SK-N-SH treated with all-trans-retinoic acid at 6 μM for 48 hours (cell line): ENCODE measurements around the gene RDH11.

Experiments
- ATAC-seq: fragments of 200-7000 bp; cut with Tn5 transposase; 3 replicates; pipeline ENCODE4 v1.9.1; 2020; ENCODE audit warnings: mild to moderate bottlenecking, moderate library complexity
- ARNTL ChIP-seq: fragments of 450-650 bp; formaldehyde crosslinking; IDR thresholded peaks from 2 replicates; pipeline ENCODE4 v1.5.0; 2020; ENCODE audit warnings: low read depth, mild to moderate bottlenecking, moderate library complexity, borderline replicate concordance
- BACH2 ChIP-seq: fragments of 250-450 bp; sonication (Bioruptor Pico); IDR thresholded peaks from 2 replicates; pipeline ENCODE4 v1.9.0; 2021; ENCODE audit warnings: mild to moderate bottlenecking, borderline replicate concordance
- CREB5 ChIP-seq: fragments of 250-450 bp; sonication (Bioruptor Pico); IDR thresholded peaks from 2 replicates; pipeline ENCODE4 v1.5.1; 2020; ENCODE audit warnings: low read depth, mild to moderate bottlenecking, moderate library complexity
- CSDC2 ChIP-seq: fragments of 250-450 bp; sonication (Bioruptor Pico); IDR thresholded peaks from 2 replicates; pipeline ENCODE4 v1.5.0; 2020; ENCODE audit warnings: mild to moderate bottlenecking, moderate library complexity
- CSRNP3 ChIP-seq: fragments of 250-450 bp; sonication (Bioruptor Pico); IDR thresholded peaks from 2 replicates; pipeline ENCODE4 v1.5.1; 2021; ENCODE audit warnings: mild to moderate bottlenecking, moderate library complexity
- ESRRG ChIP-seq: fragments of 250-450 bp; sonication (Bioruptor Pico); IDR thresholded peaks from 2 replicates; pipeline ENCODE4 v1.6.1; 2021; ENCODE audit warnings: mild to moderate bottlenecking
- GLIS3 ChIP-seq: fragments of 250-450 bp; sonication (Bioruptor Pico); IDR thresholded peaks from 2 replicates; pipeline ENCODE4 v1.5.0; 2020; ENCODE audit warnings: mild to moderate bottlenecking, moderate library complexity
- ISL1 ChIP-seq: fragments of 250-450 bp; sonication (Bioruptor Pico); IDR thresholded peaks from 2 replicates; pipeline ENCODE4 v2.1.2; 2022; ENCODE audit warnings: mild to moderate bottlenecking, moderate library complexity
- OSR1 ChIP-seq: fragments of 250-450 bp; sonication (Bioruptor Pico); IDR thresholded peaks from 2 replicates; pipeline ENCODE4 v1.8.0; 2022; ENCODE audit warnings: moderate library complexity, mild to moderate bottlenecking, inconsistent platforms
- PATZ1 ChIP-seq: fragments of 250-450 bp; sonication (Bioruptor Pico); IDR thresholded peaks from 2 replicates; pipeline ENCODE4 v1.8.0; 2020; ENCODE audit warnings: mild to moderate bottlenecking, moderate library complexity, borderline replicate concordance
- POU6F1 ChIP-seq: fragments of 250-450 bp; sonication (Bioruptor Pico); IDR thresholded peaks from 2 replicates; pipeline ENCODE4 v1.8.0; 2021; ENCODE audit warnings: low read depth, mild to moderate bottlenecking, moderate library complexity, borderline replicate concordance
- PPARA ChIP-seq: fragments of 250-450 bp; sonication (Bioruptor Pico); IDR thresholded peaks from 2 replicates; pipeline ENCODE4 v1.5.0; 2020; ENCODE audit warnings: mild to moderate bottlenecking, borderline replicate concordance
- RARB ChIP-seq: fragments of 250-450 bp; sonication (Bioruptor Pico); IDR thresholded peaks from 2 replicates; pipeline ENCODE4 v1.8.0; 2021; ENCODE audit warnings: mild to moderate bottlenecking, moderate library complexity
- SNAI2 ChIP-seq: fragments of 250-450 bp; sonication (Bioruptor Pico); IDR thresholded peaks from 2 replicates; pipeline ENCODE4 v1.5.0; 2020; ENCODE audit warnings: mild to moderate bottlenecking, moderate library complexity
- TCF4 ChIP-seq: fragments of 250-450 bp; sonication (Bioruptor Pico); IDR thresholded peaks from 2 replicates; pipeline ENCODE4 v1.8.0; 2021; ENCODE audit warnings: mild to moderate bottlenecking, moderate library complexity, borderline replicate concordance
- TOX ChIP-seq: fragments of 250-450 bp; sonication (Bioruptor Pico); IDR thresholded peaks from 2 replicates; pipeline ENCODE4 v1.8.0; 2021; ENCODE audit warnings: mild to moderate bottlenecking, moderate library complexity, borderline replicate concordance
- TSHZ2 ChIP-seq: fragments of 250-450 bp; sonication (Bioruptor Pico); IDR thresholded peaks from 2 replicates; pipeline ENCODE4 v1.5.0; 2020; ENCODE audit warnings: mild to moderate bottlenecking, moderate library complexity
- ZC3H10 ChIP-seq: fragments of 250-450 bp; sonication (Bioruptor Pico); IDR thresholded peaks from 2 replicates; pipeline ENCODE4 v1.5.1; 2021; ENCODE audit warnings: mild to moderate bottlenecking, moderate library complexity
- ZFP3 ChIP-seq: fragments of 250-450 bp; sonication (Bioruptor Pico); IDR thresholded peaks from 2 replicates; pipeline ENCODE4 v1.5.0; 2020; ENCODE audit warnings: mild to moderate bottlenecking, moderate library complexity
- ZFP30 ChIP-seq: fragments of 450-650 bp; formaldehyde crosslinking; IDR thresholded peaks from 2 replicates; pipeline ENCODE4 v1.5.0; 2022; ENCODE audit warnings: mild to moderate bottlenecking, moderate library complexity
- ZNF565 ChIP-seq: fragments of 450-650 bp; formaldehyde crosslinking; conservative IDR thresholded peaks from 2 replicates; pipeline ENCODE4 v1.5.0; 2020; ENCODE audit warnings: low read depth, mild to moderate bottlenecking, moderate library complexity
- ZNF70 ChIP-seq: fragments of 450-650 bp; formaldehyde crosslinking; IDR thresholded peaks from 2 replicates; pipeline ENCODE4 v1.5.0; 2020; ENCODE audit warnings: mild to moderate bottlenecking, moderate library complexity

The RDH11 gene

GRCh38 chr14:67641480-67641879, 54.1 kb downstream of the RDH11 start:
- ATAC-seq = no peak
- TF ChIP-seq PATZ1 (CRISPR knock-in tag) = no peak
- no peak for TF ChIP-seq ZNF565
- TF ChIP-seq TCF4 (CRISPR knock-in tag) = no peak
- no peak for TF ChIP-seq ARNTL (CRISPR knock-in tag)
- TF ChIP-seq CSRNP3 = no peak
- no peak for TF ChIP-seq OSR1 (CRISPR knock-in tag)
- TF ChIP-seq BACH2 (CRISPR knock-in tag) = no peak
- no peak for TF ChIP-seq CSDC2
- no peak for TF ChIP-seq CREB5 (CRISPR knock-in tag)
- no peak for TF ChIP-seq ZFP3 (CRISPR knock-in tag)
- no peak for TF ChIP-seq ISL1
- no peak for TF ChIP-seq ESRRG (CRISPR knock-in tag)
- no peak for TF ChIP-seq TSHZ2 (CRISPR knock-in tag)
- TF ChIP-seq ZC3H10 (CRISPR knock-in tag) = no peak
- no peak for TF ChIP-seq TOX
- TF ChIP-seq SNAI2 (CRISPR knock-in tag) = no peak
- no peak for TF ChIP-seq POU6F1 (CRISPR knock-in tag)
- TF ChIP-seq ZFP30 (CRISPR knock-in tag) = no peak
- TF ChIP-seq GLIS3 (CRISPR knock-in tag) = no peak

- TF ChIP-seq SNAI2 (CRISPR knock-in tag) (no peak), RARB (CRISPR knock-in tag) (no peak), ESRRG (CRISPR knock-in tag) (no peak), GLIS3 (CRISPR knock-in tag) (no peak), ZNF70 (CRISPR knock-in tag) (no peak), ZFP30 (CRISPR knock-in tag) (no peak), TCF4 (CRISPR knock-in tag) (no peak), CSRNP3 (no peak), PPARA (CRISPR knock-in tag) (no peak), ISL1 (no peak), ZC3H10 (CRISPR knock-in tag) (no peak), CSDC2 (no peak), POU6F1 (CRISPR knock-in tag) (no peak)
- TF ChIP-seq, all 23 proteins: peak for 0
- no peak for ATAC-seq
These were observed 56.9 kb downstream of the RDH11 start for GRCh38 chr14:67638642-67639041.
